Activated CD8-positive, alpha-beta memory T cell treated with anti-CD3 and anti-CD28 coated beads, Interleukin-2, amount 50 U/mL, for 4 hours (primary cell): Measurements from ENCODE around the gene CCDC174.

Experiments
- DNase-seq: peaks from one replicate; pipeline ENCODE4 v3.0.0-alpha.2; 2020

CCDC174 gene

DNA sequence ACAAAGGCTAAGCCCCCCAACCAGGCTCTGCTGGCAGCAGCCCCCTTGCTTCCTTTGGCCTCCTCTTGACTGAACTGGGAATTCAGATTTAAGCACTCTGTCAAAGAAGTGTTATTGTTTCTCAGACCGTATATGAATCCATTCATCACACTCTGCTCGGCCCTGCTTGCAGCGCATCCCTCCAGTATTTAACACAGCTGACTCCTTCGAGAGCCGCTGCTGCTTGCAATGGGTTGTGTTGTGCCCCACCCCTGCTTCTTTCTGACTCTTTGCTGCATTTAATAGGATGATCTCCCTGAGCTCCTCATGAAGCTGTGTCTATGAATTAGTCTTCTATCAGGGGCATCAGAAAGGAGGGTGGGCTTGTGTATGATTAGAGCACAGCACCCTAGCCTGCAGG lies 54.5 kb downstream of the CCDC174 start:
- DNase-seq, result no peak

DNA sequence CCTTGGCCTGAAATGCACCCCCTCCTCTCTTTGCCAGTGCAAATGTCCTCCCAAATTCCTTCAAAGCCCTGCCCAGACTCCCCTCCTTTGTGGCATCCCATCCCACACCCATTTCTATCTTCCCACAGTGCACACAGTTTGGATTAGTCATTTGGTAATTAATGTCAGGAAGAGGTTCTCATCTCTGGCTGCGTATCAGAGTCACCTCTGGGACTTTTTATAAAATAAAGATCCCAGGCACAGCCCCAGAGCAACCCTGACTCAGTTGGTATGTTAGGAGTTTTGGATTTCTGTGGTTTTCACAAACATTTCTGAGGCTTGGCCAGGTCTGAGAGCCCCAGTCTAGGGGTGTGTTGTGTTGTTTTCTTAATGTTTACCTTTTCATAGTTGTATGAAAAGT lies 65.0 kb downstream of the CCDC174 start:
- DNase-seq, result no peak

DNA sequence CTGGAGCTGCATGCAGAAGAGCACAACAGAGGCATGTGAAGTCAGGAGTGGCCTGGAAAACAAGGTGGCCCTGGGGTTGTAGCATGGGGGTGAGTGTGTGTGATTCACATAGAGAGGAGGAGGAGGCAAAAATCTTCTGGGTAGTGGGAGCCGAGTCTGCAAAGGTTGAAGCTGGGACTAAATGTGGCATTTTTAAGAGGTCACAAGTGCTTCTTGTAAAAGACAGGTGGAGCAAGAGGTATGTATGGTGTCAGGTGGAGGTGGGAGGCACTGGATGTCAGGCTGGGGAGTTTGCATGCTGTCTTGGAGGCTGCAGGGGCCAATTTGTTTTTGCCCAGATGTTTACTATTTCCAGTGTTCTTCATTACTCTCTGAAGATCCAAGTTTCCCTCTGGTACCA lies 65.7 kb downstream of the CCDC174 start:
- DNase-seq, result no peak

GRCh38 chr3:14718539-14718938 lies 67.0 kb downstream of the CCDC174 start:
- DNase-seq, result no peak

DNA sequence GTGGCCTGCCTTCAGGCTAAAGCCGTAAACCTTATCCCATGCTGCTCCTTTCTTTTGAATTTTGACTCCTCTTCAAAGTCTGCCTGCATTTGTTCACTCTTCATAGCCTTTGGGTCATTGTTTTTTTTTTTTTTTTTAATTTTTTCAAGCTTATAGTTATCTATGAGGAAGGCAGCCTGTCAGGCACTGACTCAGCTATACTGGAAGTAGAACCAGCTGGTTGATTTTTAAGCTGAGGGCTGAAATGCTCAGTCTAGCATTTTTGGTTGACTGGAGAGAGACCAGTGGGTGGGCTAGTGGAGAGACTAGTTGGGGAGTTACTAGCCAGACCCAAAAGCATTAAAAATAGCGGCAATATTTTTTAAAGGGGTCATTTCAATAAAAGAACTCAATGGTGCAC lies 67.4 kb downstream of the CCDC174 start:
- DNase-seq, result no peak

- DNase-seq, result no peak
Measured at GRCh38 chr3:14721126-14721864, 69.7 kb downstream of the CCDC174 start.
